NCI-H446 (cell line): ENCODE measurements around the gene ACTC1.
A peak's percentile ranks its signal among the peaks of the same experiment; 100 is the strongest.

ENCODE experiments used
- DNase-seq, 2 experiments: peaks; one replicate each; lab custom pipeline; 2025; lab: John Stamatoyannopoulos, UW

Gene ACTC1

DNA sequence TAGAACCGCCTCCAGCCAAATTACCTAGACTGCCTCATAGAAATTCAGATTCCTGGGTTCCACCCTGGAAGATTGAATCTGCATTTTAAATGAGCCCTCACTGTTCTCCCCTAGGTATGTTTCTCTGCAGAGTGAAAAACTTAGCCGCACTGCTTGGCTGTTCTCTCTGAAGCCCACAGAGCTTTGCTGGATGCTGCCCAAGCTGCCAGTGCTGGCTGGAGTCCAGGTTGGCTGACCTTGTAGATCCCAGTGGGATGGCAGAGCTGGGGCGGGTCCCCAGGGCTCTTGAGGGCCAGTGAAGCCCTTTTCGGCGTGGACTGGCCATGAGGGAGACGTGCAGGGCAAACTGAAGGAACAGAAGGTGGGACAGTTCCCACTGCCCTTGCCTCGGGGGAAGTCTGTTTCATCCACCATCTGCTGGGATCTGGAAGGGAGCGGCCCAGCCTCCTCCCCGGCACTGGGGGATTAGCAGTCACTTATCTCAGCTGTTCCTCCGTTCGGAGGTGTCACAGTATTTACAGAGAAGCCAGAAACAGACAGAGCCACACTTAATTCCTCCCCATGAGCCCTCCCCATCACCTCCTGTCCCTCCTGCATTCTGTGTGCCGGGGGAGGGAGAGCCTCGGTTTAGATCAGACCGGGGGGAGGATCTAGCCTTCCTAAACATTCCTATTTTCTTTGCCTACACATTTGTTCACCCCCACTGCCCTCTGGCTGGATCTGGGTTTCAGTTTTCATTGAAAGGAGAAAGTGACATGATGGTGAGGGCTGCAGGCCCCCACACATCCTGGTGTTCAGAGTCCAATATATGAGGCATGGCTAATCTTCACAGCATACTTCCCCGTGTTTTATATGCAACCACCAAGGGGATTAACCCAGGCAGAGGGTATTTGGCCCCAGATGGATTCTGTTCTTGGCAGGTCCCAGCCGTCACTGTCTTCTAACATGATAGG, 4.1 kb upstream of the ACTC1 start:
- peak; percentile 57 to 76 for DNase-seq

DNA sequence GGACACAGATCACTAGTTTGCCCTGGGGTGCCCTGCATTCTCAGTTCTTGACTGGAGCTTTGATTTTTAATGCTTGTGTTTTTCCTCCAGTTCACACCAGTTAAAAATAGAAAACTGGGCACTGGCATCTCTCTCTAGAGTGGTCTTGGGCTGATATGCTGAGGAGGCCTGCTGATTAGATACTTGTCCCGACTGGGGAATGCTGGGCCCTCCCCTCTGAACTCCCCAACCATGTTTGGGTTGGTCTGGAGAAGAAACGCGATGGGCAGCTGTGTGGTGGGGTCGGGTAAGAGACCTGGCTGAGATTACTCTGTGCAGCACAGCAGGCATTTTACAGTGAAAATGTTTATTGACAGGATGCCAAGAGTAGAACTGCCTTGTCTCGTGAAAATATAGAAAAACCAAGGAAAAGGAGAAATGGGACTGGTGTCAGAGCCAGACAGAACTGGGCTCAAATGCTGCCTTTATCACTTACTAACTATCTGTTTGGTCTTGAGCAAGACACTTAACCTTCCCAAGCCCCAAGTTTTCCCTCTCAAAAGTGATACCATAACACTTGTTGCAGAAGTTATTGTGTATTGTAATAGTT, 1.6 kb upstream of the ACTC1 start:
- DNase-seq, result peak in 1 of 2 experiments; percentile 27

DNA sequence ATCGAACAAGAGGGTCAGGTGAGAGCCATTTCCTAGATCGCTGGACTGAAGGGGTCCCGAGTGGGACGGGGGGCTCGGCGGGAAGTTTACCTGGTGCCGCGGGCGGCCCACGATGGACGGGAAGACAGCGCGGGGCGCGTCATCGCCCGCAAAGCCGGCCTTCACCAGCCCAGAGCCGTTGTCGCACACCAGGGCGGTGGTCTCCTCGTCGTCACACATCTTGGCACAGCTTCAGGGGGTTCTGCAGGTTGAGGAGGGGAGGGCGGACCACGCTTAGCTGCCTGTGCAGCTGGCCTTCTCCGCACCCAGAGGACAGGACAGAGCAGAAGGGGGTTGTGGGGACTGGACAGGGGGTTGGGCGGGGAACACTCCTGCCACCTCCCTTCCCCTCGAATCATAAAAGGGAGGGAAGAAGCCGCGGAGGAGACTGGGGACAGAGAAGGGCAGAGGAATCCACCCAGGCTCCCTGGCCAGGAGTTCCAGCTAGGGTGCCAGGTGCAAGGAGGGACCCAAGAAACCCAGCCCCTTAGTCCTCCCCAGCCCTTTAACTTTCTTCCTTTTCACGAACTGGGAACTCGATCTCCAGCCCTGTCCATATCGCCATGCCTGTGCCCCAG, 651 bp downstream of the ACTC1 start:
- DNase-seq, result no peak

DNA sequence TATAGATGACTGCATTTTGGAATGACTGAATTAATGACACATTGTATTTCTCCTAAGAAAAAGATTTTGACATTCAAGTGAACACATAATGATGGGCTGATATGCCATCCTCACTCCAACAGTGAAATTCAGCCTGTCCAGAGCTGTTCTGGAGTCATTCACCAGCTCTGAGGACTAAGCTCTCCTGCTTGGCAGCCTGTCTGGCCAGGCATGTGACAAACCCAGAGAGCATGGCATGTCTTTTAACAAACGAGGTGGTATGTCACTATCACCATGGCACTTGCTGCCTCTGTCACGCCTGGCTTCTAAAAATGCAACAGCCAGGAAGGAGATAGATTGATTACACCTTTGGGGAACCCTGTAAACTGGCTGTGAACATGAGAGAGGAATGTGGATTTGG, 1.4 kb downstream of the ACTC1 start:
- DNase-seq, result no peak

DNA sequence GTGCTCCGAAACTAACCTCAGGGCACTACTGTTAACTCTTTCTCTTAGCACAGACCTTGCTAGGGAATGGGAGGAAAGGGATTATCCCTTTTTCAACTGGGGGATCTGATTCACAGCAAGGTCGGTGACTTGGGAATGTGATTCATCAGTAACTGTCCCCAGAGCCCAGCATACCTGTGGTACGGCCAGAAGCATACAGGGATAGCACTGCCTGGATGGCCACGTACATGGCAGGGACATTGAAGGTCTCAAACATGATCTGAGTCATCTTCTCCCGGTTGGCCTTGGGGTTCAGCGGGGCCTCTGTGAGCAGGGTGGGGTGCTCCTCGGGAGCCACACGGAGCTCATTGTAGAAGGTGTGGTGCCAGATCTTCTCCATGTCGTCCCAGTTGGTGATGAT, 2.3 kb downstream of the ACTC1 start:
- DNase-seq, result no peak

DNA sequence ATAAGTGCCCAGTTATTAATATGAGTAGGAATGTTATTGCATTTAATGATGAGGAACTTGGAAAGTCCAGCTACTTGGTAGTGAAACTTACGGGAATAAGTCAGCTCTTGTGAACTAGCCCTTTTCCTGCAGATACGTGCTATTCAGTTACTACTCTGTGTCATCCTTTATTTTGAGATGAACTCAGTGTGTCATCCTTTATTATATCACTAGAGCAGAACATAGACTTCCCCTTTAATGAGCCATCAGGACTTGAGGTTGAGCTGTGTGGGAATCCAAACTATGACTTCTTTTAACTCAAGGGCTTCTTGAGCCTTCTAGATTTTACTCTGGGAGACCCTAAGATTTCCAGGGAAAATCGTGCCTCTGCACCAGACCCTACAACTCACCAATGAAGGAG, 3.6 kb downstream of the ACTC1 start:
- no peak for DNase-seq

DNA sequence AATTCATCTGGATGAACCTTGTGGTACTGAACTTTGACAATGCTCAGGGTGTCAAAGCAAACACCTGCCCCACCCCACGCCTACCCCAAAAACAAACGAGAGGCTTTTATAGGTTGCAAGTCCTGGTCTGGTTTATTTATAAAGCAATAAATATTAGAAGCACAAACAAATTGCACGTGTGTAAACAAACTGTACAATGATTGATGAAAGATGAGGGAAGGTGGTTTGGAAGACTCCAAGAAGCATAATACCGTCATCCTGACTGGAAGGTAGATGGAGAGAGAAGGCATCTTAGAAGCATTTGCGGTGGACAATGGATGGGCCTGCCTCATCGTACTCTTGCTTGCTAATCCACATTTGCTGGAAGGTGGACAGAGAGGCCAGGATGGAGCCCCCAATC, 5.2 kb downstream of the ACTC1 start:
- DNase-seq, result no peak

DNA sequence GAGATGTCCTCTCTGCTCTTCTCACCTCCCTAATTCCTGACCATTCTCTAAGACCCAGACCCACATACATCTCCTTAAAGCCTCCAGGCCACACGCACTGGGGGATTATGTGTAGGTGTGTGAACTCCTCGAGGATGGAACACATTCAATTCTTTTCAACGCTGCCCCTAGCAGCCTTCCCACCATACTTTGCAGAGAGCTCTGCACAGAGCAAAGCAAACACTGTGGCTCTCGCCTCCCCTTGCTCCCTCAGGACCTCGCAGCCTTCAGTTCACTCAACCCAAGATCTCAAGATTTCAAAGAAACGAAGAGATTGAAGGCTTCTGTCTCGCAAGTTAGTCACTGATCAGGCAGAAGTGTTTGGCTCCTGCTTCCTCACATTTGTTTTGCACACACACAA, 6.0 kb downstream of the ACTC1 start:
- no peak for DNase-seq

DNA sequence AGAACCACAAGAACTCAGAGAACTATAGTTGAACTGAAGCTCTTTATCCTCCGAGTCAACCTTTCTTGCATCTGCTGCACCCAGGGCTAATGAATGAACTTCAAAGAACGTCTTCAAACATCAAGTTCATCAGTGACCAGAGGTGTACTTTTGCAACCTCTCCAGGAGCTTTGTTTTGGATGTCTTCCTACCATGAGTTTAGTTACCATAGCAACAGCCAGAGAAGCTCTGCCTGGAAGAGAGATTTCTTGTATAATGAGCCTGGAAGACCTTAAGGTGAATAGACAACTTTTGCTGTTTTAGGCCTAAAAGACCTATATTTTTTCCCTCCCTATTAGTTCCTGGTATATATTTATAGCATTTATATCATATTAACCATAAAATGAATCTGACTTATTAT, 9.1 kb downstream of the ACTC1 start:
- no peak for DNase-seq

DNA sequence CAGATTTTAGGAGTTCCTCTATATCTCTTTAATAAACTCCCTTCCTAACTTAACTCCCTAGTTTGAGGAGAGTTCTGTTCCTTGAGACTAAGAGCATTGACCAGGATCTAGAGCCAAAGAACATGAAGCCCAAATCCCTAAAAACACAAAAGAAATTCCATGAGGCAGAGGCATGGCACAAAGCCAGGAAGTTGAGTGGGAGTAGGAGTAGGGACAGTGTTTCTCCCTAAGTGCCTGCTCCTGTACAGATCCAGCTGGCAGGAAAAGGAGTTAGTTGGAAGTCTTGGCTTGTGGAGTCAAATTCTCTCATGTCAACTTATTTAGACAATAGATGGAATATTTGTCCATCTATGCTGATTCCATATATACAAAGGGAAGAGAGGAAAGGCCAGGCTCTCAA, 11.4 kb downstream of the ACTC1 start:
- peak in 1 of 2 experiments; percentile 24 for DNase-seq

DNA sequence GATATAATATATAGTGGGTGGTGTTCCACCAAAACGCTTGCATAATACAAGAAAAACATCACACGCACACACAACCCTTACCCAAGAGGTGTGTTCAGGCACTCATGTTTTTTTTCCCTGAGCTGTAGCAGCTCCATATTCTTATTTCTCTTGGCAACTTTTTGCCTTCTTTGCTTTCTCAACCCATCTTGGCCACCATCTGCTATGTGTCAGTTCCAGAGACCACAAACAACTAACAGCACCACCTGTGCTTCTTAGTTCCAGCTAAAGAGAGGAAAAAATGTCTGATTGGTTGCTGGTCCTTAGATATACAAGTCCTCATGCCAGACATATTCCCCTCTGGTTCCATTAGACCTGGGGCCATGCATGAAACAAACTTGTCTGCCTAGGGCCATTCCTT, 11.9 kb downstream of the ACTC1 start:
- peak in 1 of 2 experiments; percentile 4 for DNase-seq

DNA sequence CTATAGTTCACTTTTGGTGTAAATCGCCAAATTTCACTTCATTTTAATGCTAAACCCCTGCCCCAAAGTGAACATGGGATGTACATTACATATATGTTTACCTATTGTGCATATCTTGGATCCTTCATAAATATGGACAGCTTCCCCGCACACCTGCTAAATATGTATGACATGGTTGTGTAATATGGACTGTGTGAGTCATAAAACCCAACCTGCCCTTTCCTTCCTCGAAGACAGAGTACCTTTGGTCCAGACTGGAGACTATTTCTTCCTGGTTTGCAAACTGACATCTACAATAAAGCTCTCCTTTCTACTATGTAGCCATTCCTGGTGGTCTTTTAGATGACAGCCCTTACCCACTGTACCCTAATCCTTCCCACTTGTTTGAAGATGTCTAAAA, 12.4 kb downstream of the ACTC1 start:
- DNase-seq, result no peak

DNA sequence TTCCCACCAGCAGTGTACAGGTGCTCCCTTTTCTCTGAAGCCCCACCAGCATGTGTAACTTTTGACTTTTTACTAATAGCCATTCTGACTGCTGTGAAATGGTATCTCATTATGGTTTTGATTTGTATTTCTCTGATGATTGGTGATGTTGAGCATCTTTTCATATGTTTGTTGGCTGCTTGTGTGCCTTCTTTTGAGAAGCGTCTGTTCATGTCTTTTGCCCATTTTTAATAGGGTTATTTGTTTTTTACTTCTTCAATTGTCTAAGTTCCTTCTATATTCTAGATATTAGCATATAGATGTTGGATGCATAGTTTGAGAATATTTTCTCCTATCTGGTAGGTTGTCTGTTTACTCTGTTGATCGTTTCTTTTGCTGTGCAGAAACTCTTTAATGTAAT, 14.6 kb downstream of the ACTC1 start:
- DNase-seq, result no peak

DNA sequence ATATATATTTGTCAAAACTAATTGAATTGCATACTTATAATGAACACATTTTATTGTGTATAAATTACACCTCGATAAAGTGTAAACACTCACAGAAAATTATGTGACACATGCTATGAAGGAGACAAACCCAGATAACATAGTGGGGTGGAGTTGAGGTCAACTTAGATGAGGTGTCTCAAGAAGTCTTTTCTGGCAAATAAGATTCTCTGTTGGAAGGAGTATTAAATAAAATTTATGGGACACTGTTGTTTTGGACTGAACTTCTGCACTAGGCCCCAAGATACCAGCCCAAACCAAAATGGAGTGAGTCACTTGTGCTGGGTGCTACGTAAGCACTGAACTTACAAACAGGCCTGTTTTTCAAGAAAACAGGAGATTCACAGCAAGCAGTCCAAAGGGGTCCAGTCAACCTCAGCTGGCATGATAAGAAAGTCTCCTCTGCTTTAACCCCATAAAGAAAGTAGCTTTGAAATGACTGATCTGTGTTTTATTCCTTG, 18.7 kb downstream of the ACTC1 start:
- DNase-seq, result no peak

DNA sequence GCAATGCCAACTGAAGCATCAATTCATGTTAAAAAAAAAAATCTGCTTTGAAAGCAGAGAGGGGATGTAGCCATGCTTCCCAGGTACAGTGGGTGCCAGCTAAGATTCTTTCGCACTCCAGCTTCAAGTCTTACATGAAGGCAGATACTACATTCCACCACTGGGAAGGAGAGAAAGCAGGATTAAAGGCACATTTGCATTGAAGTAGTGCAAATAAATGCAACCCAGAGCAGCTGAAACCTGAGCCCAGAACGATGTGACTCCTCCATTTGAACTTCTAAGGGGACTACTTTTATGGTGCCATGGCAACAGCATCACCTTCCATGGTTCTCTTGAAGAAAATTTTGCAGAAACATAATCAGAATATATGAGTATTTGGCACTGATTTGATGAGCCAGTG, 21.4 kb downstream of the ACTC1 start:
- DNase-seq, result no peak

DNA sequence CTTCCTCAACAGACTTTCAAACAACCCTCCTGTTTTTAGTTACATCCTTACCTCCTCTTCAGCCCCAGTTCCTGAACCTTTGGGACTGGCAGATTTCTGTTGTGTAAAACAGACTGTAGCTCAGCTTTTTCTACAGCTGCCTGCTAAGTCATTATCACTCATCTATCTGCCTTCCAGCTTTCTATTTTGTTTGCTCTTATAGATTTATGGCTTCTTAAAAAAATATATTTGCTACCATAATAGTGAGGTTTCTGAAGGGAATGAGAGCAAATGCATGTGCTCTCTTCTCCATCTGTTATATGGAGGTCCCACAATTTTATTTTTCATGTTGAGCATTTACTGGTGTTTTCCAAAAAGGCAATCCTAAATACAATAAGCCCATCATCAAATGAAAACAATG, 22.3 kb downstream of the ACTC1 start:
- DNase-seq, result no peak

DNA sequence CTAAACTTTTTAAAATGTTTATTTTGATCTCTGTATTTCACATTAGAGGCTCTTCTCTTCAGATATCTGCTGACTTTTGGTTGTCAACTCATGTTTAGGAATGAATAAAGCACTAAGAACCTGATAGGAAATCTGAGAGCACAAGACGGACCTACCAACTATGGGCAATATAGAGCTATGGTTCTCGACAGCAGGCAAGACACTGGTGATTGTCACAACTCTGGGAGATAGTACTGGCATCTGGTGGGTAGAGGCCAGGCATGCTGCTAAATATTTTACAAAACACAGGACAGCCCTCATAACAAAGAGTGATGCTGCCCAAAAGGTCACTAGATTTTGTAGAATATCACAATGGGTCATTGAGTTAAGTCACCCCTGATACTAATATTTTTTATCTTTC, 23.0 kb downstream of the ACTC1 start:
- DNase-seq, result no peak

DNA sequence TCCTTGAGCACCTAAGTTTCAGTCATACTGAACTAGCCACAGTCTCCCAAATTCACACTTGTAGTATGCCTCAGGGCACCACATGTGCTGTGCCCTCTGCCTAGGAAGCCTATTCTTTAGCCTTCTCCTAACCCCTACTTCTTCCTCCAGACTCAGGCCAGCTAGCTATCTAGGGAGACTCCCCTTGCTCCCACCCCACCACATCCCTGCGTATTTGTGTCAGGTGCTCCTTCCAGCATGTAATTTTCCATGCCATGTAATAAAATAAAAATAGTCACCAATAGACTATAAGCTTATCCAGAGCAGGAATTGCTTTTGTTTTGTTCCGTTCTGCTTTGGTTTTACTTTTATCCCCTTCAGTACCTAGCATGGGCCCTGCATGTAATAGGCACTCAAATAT, 25.6 kb downstream of the ACTC1 start:
- DNase-seq, result no peak

DNA sequence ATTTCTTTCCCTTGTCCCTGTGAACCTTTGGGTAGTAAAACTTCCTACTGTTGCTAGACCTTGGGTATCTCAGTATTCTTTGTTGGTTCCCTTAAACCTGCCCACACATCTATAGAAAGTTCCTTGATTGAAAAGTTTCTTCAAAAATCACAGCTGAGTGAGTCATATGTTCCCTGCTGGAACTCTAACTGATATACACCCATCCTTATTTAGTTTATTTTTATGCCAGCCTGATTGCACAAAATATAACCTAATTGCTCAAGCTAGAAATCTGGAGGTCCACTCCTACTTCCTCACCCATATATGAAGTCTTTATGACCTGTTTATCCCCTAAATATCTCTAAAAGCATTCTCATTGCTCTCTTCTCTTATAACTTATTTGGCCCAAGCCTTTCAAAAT, 26.8 kb downstream of the ACTC1 start:
- no peak for DNase-seq

DNA sequence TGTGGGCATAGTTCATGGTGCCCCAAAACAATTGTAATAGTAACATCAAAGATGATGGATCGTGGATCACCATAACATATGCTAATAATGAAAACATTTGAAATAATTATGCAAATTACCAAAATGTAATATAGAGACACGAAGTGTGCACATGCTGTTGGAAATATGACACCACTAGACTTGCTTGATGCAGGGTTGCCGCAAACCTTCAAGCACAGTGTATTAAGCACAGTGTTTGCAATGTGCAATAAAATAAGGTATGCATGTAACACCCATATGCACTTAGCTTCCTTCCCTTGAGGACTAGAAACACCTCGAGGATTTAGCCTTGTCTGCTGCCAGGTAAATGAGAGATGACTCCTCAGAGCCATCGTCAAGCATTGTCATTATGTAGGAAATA, 29.6 kb downstream of the ACTC1 start:
- no peak for DNase-seq

DNA sequence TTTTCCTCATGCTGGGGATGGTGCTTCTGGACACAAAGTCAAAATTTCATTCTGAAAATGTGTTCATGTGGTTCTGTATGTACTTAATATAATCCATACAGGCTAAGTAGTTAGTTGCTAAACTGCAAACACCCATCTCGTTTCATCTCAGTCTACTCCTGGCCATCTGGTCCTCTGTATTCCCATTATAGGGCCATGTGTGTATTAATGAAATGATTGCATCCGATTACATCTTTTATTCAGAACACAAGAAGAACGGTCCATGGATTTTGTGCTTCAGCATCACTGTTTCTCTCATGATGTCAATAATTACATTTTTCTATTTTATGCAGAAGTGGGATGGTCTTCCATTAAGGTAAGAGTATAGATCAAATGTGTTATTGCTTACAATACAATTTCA, 34.4 kb downstream of the ACTC1 start:
- DNase-seq, result no peak

DNA sequence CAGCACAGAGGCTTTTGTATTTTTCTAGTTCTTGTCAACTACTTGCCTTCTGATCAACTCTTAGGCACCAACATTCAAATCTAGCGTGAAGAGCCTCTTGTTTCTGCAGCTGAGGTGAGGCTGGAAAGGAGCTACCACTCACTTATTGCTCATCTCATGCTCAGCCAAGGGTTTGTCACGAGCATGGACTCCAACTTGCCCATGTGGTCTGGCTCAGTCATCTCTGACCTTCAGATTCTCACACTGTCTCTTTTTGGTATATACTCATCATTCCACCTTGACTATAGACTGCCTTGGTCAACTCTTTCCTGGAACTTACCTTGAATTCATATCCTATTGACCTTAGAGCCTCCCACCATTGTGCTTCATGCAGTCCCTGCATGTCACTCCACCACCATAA, 35.4 kb downstream of the ACTC1 start:
- no peak for DNase-seq

DNA sequence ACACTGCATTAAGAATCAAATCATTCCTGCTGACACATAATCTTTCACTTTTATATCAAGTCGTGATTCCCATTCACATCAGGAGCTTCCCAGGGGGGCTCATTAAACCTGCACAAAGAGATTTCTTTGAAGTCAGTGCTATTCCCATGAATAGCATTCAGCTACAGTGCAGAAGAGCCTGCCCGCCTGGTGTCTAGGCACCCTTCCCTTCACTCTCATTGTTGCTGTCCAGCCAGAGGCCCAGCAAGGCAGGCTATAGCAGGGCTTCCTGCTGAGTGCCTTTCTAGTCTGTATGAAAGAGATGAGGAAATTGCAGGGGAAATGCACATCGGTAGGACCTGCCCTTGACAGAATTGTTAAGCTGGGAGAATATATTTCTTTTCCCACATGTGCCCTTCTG, 36.0 kb downstream of the ACTC1 start:
- DNase-seq, result no peak
